Right atrium auricular region (tissue), 2 donors: ENCODE data around the gene ARHGEF12. TPM values are rescaled to one million over a fixed set of nuclear protein-coding genes. Genes with fewer than 3 reads are reported as not detected.

Experiments used
- DNase-seq: peaks from one replicate; pipeline ENCODE4 v3.0.0-alpha.2; 2019; ENCODE audit warnings: low spot score
- H3K27ac ChIP-seq, 2 donors: fragments of 200-600 bp; sonication (generic); 1 replicate in 1 of 2; 2 replicates in 1 of 2; pipeline ENCODE4 v1.5.1; 2016 to 2019
- H3K27me3 ChIP-seq, 2 donors: fragments of 200-600 bp; sonication (generic); one replicate each; pipeline versions ENCODE4 v1.5.1 to v1.6.0; 2017 to 2019
- H3K36me3 ChIP-seq: fragments of 200-600 bp; sonication (generic); one replicate; pipeline ENCODE4 v1.5.1; 2016
- H3K4me1 ChIP-seq, 2 donors: fragments of 200-600 bp; sonication (generic); one replicate each; pipeline versions ENCODE4 v1.5.1 to v1.6.0; 2017 to 2019
- H3K4me3 ChIP-seq, 2 donors: fragments of 200-600 bp; sonication (generic); 1 replicate in 1 of 2; 2 replicates in 1 of 2; pipeline ENCODE4 v1.5.1; 2017 to 2019; ENCODE audit warnings: mild to moderate bottlenecking in 1 of 2, moderate library complexity in 1 of 2
- H3K9me3 ChIP-seq, 2 donors: fragments of 200-600 bp; sonication (generic); one replicate each; pipeline ENCODE4 v1.5.1; 2019
- total RNA-seq, 2 donors: library from RNA; depleted of rRNA; stranded (reverse); fragments of >200 nt; gene quantifications; one replicate each; pipeline ENCODE4 v1.1.0, GENCODE V29; 2016
- TF ChIP-seq, protein P1 (sequence below), 2 donors: fragments of 200-600 bp; sonication (generic); IDR thresholded peaks; one replicate each; pipeline ENCODE4 v1.5.1; 2019; ENCODE audit warnings: antibody characterized with exemption in 2 of 2

The ARHGEF12 gene
- total RNA-seq, 2 donors from 2014 or later = 84.0 to 87.2 TPM

DNA sequence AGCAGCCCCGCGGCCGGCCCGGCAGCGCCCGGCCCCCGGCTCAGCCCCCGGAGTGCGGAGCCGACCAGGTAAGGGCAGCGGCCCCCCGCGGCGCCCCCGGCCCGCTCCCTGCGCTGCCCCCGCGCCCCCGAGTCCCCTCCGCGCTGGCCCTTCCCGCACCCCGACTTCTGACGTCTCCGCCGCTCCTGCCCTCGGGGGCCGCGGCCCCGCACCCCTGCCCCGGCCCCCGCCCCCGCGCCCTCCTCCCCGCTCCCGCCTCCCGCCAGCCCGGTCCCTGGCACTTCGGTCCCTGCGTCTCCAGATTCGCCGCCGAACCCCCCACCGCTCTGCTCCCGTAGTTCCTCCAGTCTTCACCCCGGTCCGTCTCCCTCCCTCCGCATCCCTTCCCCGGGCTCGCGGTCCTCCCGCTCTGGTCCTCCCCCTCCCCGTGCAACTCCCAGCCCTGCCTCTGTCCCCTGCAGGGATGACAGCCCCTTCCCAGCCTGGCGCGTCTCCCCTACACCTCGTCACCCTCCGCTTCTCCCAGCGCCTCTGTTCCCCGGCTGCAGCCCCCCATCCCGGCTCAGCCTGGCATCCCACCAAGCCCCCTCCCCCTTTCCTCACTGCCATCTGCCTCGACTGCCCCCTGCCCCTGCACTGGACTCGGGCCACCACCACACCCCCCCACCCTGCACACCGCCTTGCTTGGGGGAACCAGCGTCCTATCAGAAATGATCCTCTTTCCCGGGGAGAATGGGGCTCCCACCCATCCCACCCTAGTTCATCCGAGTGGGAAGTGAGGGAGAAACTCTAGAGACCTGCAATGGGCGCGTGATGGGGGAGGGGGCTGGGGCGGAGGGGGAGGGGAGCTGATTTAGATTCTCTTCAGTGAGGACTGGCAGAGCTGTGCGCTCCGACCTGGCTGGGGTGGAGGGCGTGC, 175.9 kb downstream of the ARHGEF12 start:
- H3K27ac ChIP-seq = no peak overlapping the region
- H3K4me1 ChIP-seq = peaks cover 0 to 9% of the 10 kb centered on the region in 2 donors
- peak overlapping the region; percentile 19 to 48 for H3K4me3 ChIP-seq
- DNase-seq = no peak
- no peaks in the 10 kb centered on the region for H3K36me3 ChIP-seq
- no peaks in the 10 kb centered on the region for H3K9me3 ChIP-seq
- TF ChIP-seq, protein P1, sequence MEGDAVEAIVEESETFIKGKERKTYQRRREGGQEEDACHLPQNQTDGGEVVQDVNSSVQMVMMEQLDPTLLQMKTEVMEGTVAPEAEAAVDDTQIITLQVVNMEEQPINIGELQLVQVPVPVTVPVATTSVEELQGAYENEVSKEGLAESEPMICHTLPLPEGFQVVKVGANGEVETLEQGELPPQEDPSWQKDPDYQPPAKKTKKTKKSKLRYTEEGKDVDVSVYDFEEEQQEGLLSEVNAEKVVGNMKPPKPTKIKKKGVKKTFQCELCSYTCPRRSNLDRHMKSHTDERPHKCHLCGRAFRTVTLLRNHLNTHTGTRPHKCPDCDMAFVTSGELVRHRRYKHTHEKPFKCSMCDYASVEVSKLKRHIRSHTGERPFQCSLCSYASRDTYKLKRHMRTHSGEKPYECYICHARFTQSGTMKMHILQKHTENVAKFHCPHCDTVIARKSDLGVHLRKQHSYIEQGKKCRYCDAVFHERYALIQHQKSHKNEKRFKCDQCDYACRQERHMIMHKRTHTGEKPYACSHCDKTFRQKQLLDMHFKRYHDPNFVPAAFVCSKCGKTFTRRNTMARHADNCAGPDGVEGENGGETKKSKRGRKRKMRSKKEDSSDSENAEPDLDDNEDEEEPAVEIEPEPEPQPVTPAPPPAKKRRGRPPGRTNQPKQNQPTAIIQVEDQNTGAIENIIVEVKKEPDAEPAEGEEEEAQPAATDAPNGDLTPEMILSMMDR (IDR thresholded peaks at IDR 0.05) = no peak
- H3K27me3 ChIP-seq = no peaks in the 10 kb centered on the region

DNA sequence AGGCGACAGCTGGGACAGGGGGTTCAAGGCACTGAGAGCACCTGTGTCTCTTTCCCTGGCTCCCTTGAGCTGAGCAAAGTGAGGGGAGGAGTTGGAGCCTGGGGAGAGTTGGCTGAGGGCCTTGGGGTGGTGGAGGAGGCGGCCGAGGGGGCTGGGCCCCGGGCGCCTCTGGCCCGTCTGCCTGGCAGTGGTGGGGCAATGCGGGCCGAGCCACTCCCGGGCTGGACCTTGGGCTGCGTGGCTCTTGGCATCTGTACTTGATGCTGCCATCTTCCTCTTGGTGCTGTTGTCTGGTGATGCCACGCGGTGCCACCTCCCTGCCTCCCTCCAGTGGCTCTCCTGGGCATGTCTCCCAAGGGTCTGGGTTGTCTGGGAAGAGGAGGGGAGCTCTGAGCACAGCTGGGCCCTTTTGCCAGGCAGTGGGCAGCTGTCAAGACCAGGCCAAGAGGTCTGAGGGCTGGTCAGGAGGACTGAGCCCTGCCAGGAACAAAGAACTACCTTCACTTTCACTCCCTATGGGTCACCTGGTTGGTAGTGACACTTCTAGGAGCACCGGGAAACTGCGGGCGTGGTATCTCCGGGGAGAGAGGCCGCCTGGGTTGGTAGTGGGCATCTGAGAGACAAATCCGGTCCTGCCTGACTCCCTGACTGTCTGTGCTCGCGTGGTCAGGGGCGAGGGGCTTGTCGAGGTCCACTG, 176.7 kb downstream of the ARHGEF12 start:
- Histone ChIP-seq H3K9me3 (no peaks in the 10 kb centered on the region), H3K4me1 (peaks cover 0 to 17% of the 10 kb centered on the region in 2 donors), H3K4me3 (no peak overlapping the region), H3K36me3 (no peaks in the 10 kb centered on the region), H3K27ac (no peak overlapping the region), H3K27me3 (no peaks in the 10 kb centered on the region)
- TF ChIP-seq, protein P1 (IDR thresholded peaks at IDR 0.05) = no peak
- DNase-seq = no peak

DNA sequence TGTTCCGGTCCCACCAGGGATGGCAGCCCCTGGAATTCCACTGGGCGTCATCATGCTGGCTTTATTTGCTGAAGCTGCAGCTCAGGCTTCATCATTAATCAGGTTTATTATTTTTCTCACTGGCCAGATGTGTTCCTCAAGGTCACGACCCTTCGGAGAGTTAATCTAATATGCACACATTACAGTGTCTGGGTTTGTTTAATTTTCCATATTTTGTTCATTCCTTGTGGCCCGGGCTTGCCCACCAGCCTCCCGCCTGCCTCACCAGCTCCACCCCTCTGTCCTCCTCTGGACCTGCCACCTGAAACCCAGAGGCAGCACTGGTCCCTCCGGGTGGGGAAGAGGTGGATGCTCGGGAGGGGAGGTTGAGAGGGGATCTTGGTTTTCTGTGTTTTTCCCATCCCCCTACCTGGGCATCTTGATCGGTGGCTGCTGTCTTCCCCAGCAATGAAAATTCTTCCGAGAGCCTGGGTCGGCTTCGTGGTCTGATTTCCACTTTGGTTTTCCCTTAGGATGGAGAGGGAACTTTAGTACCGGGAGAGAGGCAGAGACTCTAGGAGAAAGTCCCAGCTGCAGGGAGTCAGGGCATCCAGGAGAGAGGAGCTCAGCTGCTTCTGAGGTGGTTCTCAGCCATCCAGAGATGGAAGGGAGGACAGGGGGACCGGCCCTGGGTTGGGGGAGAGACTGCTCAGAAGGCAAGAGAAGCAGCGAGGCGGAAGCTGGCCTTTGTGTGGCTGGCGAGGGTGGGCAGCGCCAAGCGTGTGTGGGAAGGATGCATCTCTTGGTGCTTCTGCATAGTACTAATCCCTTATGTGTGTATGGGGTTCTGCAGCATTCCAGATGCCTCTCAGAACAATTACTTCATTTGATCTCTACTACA, 177.5 kb downstream of the ARHGEF12 start:
- H3K27me3 ChIP-seq = no peaks in the 10 kb centered on the region
- no peak for DNase-seq
- TF ChIP-seq, protein P1 (IDR thresholded peaks at IDR 0.05) = no peak

DNA sequence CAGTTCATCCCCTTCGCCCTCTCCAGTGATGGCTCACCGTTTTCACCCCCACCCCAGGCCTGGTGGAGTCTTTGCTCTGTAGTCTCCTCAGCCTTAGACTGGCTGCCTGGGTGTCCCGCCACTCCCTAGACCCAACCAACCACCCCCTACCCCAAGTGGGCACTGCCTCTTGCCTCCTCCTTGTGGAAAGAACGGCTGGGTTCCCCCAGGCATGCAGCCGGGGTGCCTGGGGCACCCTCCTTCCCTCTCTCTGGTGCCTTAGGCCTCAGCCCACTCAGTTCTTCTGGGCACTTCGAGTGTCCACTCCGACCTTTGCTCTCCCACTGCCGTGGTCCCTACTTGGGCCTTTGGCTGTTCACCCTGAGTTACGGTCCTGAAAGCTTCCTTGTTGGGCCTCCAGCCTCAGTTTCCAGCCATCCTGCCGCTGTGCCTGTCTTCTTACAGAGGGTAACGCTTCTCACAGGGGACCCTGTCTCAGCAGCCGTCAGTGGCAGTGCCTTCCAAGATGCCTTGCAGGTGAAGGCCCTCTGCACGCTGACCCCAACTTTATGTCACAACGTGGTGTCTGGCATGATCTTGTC, 178.4 kb downstream of the ARHGEF12 start:
- Histone ChIP-seq H3K27ac (no peak overlapping the region), H3K4me3 (no peak overlapping the region), H3K4me1 (peaks cover 0 to 18% of the 10 kb centered on the region in 2 donors), H3K36me3 (no peaks in the 10 kb centered on the region), H3K27me3 (no peaks in the 10 kb centered on the region), H3K9me3 (no peaks in the 10 kb centered on the region)
- no peak for DNase-seq
- TF ChIP-seq, protein P1 (IDR thresholded peaks at IDR 0.05) = no peak

More for the DNA sequence above, 177.5 kb downstream of the ARHGEF12 start:
- no peak overlapping the region for H3K27ac ChIP-seq
- H3K4me1 ChIP-seq = peaks cover 0 to 18% of the 10 kb centered on the region in 2 donors
- no peak overlapping the region for H3K4me3 ChIP-seq
- H3K9me3 ChIP-seq = no peaks in the 10 kb centered on the region
- no peaks in the 10 kb centered on the region for H3K36me3 ChIP-seq

DNA sequence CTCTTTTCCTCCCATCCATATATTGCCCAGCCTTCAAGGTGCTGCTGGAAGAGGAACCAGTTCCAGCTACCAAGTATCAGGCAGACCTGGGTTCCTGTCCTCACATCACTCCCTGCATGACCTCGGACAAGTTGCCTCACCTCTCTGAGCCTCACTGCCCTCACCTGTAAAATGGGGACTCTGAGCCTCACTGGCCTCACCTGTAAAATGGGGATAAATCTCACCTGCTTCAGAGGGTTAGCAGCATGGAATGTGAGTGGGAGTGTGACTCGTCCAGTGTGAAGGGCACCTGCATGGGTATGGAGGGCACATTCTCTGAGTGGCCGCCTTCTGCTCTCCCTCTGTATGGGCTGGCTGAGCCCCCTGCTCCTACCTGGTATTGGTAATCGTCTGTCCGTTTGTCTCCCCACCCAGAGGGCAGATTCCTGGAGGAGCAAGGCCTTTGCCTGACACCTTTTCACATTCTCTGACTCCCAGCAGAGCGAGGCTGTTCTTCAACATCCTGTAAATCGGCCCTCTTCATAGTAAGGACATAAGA, 179.0 kb downstream of the ARHGEF12 start:
- Histone ChIP-seq H3K4me3 (no peak overlapping the region), H3K4me1 (peaks cover 0 to 18% of the 10 kb centered on the region in 2 donors), H3K27ac (no peak overlapping the region), H3K9me3 (no peaks in the 10 kb centered on the region), H3K27me3 (no peaks in the 10 kb centered on the region), H3K36me3 (no peaks in the 10 kb centered on the region)
- no peak for DNase-seq
- TF ChIP-seq, protein P1 (IDR thresholded peaks at IDR 0.05) = no peak
